GM21367 (cell line): Measurements from ENCODE around the gene KIZ.
"Not testable (repeated sequence)": the region's sequence is repeated elsewhere in the genome, so short reads cannot be mapped to it uniquely, and the experiment has no call there.

Experiments
- ATAC-seq: cut with Tn5 transposase; IDR thresholded peaks from one replicate; pipeline ENCODE4 v1.9.1; 2021; ENCODE audit not compliant: unreplicated experiment

Gene KIZ

GRCh38 chr20:21224217-21224616 lies 98.3 kb downstream of the KIZ start:
- ATAC-seq = no peak

GRCh38 chr20:21225215-21225947 lies 99.5 kb downstream of the KIZ start:
- ATAC-seq = no peak

GRCh38 chr20:21228511-21228910 lies 102.6 kb downstream of the KIZ start:
- no peak for ATAC-seq

GRCh38 chr20:21229163-21229562 lies 103.3 kb downstream of the KIZ start:
- ATAC-seq = no peak

DNA sequence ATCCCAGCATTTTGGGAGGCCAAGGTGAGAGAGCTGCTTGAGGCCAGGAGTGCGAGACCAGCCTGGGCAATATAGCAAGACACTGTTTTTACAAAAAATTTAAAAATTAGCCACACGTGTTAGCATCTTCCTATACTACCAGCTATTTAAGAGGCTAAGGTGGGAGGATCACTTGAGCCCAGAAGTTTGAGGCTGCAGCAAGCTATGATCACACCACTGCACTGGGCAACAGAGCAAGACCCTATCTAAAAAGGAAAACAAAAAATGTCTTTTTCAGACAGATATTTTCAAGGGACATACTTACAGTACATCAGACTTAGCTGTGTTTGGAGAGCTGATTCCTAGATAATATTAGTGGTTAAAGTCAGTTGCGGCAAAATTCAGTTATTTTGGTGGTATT lies 104.3 kb downstream of the KIZ start:
- ATAC-seq = no peak

GRCh38 chr20:21230686-21231085 lies 104.8 kb downstream of the KIZ start:
- ATAC-seq = no peak

DNA sequence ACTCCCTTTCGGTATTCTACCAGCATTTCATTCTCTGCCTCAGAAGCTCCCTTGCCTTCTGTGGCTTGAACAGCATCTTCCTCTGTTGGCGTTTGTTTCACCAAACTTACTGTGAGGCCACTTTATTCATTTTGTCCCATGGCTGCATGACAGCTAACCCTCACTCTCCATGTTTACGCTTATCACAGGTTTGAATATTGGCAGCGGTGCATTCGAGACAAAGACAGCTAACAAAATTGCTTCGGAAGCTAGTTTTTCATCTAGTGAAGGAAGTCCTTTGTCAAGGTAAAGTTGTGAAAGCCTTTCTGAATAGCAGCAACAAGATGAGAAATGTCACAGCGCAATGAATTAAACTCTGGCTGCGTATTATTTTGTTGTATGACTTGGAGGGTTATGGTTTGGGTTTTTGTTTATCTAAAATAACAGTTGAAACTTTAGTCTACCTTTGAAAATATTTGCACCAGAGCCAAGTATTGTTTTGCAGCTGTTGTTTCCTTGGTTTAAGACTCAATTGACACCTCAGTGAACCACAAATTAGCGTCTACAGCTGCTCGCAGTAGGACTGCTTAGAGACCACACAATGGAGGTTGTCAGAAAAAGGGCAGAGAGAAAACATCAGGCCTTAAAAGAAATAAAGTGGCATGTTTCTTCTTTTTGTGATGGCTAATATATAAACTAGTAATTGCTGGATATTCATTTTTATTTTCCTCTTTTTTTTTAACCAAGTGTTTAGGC lies 106.8 kb downstream of the KIZ start:
- no peak for ATAC-seq

DNA sequence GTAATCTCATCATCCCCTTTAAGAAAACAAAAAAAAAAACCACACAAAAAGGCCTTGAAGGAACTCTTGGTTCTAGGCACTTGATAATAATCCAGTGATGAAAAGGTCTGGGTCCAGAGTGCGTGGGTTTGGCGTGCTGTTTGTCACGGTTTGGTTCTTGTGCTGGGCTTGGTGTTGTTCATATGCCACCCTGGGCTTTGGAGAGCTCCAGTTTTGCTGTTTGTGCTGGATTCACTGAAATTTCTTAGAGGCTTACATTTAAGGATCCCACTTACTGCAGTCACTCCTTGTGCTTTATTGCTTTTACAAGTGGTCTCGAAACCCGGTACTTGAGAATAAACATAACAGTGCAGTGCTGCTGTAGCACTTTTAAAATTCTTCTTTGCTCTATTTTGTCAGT lies 108.4 kb downstream of the KIZ start:
- no peak for ATAC-seq

GRCh38 chr20:21234806-21235483 lies 109.1 kb downstream of the KIZ start:
- no peak for ATAC-seq

DNA sequence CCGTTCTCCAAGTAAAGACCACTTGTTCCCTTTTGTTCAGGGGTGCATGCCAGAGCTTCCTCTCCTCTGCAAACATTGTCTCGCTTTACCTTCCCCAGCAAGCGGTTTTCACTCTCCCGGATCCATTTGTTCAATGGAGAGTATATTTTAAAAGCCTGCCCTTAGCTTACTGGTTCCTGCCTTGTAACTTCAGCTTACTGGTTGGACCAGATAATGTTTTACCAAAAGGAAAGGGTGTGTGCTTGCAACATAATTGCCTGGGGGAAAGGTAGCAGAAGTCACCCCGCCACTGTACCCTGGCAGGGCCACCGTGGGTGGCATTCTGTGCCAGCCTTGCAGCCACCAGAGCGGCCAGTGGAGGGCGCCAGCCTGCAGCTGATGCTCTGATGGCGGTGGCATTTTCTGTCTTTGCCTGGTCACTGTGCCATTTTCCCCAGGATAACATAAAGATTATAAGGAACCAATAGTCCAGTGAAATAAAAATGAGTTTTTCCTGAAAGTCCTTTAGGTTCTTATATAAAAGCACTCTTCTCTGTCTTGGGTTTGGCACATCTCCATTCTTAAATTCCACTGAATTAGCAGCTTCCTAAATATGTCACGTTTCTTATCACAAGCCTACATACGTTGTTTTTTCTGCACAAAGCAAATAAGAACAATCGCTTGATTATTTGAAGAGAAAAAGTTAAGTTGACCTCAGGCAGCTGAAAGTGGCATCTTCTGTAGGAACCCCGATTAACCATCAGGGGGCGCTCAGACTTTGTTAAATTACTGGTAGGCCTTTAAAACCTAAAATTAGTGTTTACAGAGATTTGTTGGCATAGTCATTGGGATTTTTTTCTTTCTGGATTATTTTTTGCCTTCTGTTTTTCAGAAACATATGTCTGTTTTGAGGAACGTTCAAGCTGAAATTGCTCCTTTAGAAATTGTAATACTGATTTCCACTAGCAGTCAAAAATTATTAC lies 109.9 kb downstream of the KIZ start:
- peak; percentile 53 for ATAC-seq

DNA sequence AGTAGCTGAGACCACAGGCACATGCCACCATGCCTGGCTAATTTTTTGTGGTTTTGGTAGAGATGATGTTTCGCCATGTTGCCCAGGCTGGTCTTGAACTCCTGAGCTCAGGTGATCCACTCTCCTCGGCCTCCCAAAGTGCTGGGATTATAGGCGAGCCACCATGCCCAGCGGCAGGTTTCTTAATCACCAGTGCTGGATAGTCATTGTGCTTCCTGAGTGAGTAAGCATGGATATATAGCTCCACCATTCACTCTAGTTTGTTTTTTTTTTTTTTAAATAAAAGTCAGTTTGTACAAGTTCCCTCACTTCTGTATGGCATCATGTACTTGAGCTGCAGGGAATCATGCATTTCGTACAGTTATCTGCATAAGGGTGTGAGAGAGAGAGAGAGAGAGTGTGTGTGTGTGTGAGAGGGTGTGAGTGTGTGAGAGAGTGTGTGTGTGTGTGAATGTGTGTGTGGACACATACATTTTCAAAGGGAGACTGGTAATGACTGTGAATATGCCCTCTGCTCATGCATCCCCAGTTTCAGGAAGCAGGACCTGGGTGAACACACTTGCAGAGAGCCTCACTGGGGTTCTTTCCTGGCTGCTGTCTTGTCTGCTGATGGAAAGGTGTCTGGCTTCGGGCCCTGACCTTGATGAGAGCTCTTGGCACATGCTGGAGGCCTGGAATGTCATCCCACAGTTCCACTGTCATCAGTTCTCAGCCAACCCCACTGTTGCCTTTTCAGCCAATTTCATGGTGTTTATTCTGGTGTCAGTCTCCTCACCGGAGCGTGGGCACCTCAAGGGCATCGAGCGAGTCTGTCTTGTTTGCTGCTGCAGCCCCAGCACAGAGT lies 112.3 kb downstream of the KIZ start:
- ATAC-seq = no peak

- no peak for ATAC-seq
Observed at GRCh38 chr20:21238818-21239536, 113.1 kb downstream of the KIZ start.

- ATAC-seq = no peak
Observed at GRCh38 chr20:21240394-21240793, 114.5 kb downstream of the KIZ start.

GRCh38 chr20:21241406-21241805 lies 115.5 kb downstream of the KIZ start:
- no peak for ATAC-seq

GRCh38 chr20:21243811-21244210 lies 117.9 kb downstream of the KIZ start:
- no peak for ATAC-seq

DNA sequence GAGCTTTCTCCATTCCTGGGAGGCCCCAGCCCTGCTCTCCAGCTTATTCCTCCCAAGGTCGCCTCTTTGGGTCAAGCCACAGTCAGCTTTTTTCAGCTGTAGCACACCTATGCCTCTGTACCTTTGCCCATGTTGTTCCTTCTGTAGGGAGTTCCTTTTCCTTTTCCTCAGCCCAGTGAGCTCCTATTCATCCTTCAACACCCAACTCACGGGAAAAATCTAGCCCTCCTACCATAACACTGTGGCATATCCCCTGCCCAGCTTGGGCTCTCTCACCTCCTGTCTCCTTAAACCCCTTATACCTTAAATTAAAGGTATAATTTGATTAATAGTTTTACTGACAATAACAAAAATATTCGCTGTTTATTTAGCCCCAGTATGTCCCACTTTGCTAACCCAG lies 118.9 kb downstream of the KIZ start:
- no peak for ATAC-seq

- no peak for ATAC-seq
Observed at GRCh38 chr20:21246161-21246560, 120.3 kb downstream of the KIZ start.

- ATAC-seq = not testable (repeated sequence)
Observed at GRCh38 chr20:21247603-21248095, 121.8 kb downstream of the KIZ start.

DNA sequence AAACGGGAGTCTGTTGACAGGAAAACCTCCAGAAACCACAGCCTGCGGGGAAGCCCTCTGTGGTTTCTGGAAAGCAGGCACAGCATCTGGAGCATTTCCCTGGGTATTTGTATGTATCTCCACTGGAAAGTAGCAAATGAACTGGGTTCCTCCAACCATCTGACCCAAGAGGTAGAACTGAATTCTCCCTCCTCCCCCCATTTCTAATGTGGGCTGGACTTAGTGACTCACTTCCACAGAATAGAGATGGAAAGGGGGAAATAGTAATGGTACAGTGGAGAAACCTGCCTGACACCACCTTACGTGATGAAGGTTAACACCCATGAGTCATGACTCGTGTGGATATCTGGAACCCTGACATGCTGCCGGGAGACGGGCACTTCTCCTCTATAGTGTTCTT lies 125.4 kb downstream of the KIZ start:
- no peak for ATAC-seq
